ENCODE data around the gene ESPNL.

GRCh38 chr2:238123991-238124470 lies 23.9 kb downstream of the ESPNL start:
- no peak for TF ChIP-seq SUZ12 (IDR thresholded peaks at IDR 0.05; ENCODE audit: extremely low read depth, insufficient read depth, insufficient read length)
- no peak for TF ChIP-seq ZNF274 (IDR thresholded peaks at IDR 0.05; ENCODE audit: low read depth, low read length)

Data from NT2/D1 (cell line).